ENCODE data around the gene TAS1R2.

DNA sequence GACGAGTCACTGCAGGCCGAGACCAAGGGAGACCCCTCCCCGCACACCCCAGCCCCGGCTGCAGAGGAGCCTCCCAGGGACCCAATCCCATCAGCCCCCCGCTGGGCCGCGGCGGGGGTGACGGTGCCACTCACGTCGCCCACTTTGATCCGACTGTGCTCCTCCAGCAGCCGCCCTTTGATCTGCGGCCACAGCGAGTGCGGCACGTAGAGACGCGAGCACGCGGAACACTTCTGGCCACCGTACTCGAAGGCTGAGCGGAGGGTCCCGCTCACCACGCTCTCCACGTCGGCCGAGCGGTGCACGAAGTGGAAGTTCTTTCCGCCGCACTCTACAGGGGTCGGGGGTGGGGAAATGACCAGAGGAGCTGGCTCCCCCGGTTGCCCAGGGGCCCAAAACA lies 17.8 kb upstream of the TAS1R2 start:
- TF ChIP-seq POLR2A (IDR thresholded peaks at IDR 0.05) = no peak
- TF ChIP-seq, protein P1, sequence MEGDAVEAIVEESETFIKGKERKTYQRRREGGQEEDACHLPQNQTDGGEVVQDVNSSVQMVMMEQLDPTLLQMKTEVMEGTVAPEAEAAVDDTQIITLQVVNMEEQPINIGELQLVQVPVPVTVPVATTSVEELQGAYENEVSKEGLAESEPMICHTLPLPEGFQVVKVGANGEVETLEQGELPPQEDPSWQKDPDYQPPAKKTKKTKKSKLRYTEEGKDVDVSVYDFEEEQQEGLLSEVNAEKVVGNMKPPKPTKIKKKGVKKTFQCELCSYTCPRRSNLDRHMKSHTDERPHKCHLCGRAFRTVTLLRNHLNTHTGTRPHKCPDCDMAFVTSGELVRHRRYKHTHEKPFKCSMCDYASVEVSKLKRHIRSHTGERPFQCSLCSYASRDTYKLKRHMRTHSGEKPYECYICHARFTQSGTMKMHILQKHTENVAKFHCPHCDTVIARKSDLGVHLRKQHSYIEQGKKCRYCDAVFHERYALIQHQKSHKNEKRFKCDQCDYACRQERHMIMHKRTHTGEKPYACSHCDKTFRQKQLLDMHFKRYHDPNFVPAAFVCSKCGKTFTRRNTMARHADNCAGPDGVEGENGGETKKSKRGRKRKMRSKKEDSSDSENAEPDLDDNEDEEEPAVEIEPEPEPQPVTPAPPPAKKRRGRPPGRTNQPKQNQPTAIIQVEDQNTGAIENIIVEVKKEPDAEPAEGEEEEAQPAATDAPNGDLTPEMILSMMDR (IDR thresholded peaks at IDR 0.05) = no peak
